H1 (cell line): ENCODE measurements around the gene MAGOH. TPM values are rescaled to one million over a fixed set of nuclear protein-coding genes. Genes with fewer than 3 reads are reported as not detected.

Experiments used
- CTCF ChIA-PET: fragments of 300-600 bp; sonication (Branson Sonifier 250); formaldehyde crosslinking; loops from one replicate; lab custom pipeline; 2021; ENCODE audit not compliant: partially characterized antibody; lab: Charles Lee
- POLR2A ChIA-PET: fragments of 300-600 bp; sonication (Branson Sonifier 250); formaldehyde crosslinking; loops from one replicate; lab custom pipeline; 2021; ENCODE audit warnings: inconsistent platforms; ENCODE audit not compliant: partially characterized antibody; lab: Charles Lee
- DNase-seq, 2 experiments: peaks; one replicate each; pipeline versions ENCODE4 v3.0.0 to v3.0.0-alpha.2; 2010 to 2022; ENCODE audit warnings: low spot score in 2 of 2, low read depth in 1 of 2, mixed read lengths in 1 of 2
- FAIRE-seq: peaks from 2 replicates; lab custom pipeline; 2011; peaks lifted over from hg19 to GRCh38; lab: Jason Lieb, UNC
- H2AFZ ChIP-seq: 2 replicates; pipeline ENCODE4 v1.8.1; 2012; ENCODE audit warnings: low read length, inconsistent platforms
- H2AK5ac ChIP-seq: 2 replicates; pipeline ENCODE4 v1.6.1; 2013; ENCODE audit warnings: low read depth, low read length
- H2BK120ac ChIP-seq: replicated peaks from 2 replicates; pipeline ENCODE3; 2013; ENCODE audit warnings: low read depth, low read length, inconsistent platforms
- H2BK12ac ChIP-seq: 2 replicates; pipeline ENCODE4 v1.6.1; 2013; ENCODE audit warnings: low read depth, low read length
- H2BK15ac ChIP-seq: 2 replicates; pipeline ENCODE4 v1.6.1; 2013; ENCODE audit warnings: low read length
- H2BK20ac ChIP-seq: 2 replicates; pipeline ENCODE4 v1.6.1; 2013; ENCODE audit warnings: low read length
- H2BK5ac ChIP-seq: 2 replicates; pipeline ENCODE4 v1.6.1; 2013; ENCODE audit warnings: low read depth, low read length
- H3K14ac ChIP-seq: 2 replicates; pipeline ENCODE4 v1.6.1; 2013; ENCODE audit warnings: inconsistent platforms; ENCODE audit not compliant: insufficient read length
- H3K18ac ChIP-seq: 2 replicates; pipeline ENCODE4 v1.6.1; 2013; ENCODE audit warnings: low read length; ENCODE audit errors: extremely low read depth
- H3K23ac ChIP-seq: 2 replicates; pipeline ENCODE4 v1.6.1; 2013; ENCODE audit warnings: inconsistent platforms; ENCODE audit not compliant: insufficient read length
- H3K23me2 ChIP-seq: 2 replicates; pipeline ENCODE4 v1.6.1; 2013; ENCODE audit warnings: low read depth, low read length
- H3K27ac ChIP-seq: 2 replicates; pipeline ENCODE4 v1.6.1; 2011; ENCODE audit warnings: low read depth, low read length, inconsistent platforms
- H3K27me3 ChIP-seq, 4 experiments: replicated peaks in 1 of 4; 1 replicate in 1 of 4; 2 replicates in 3 of 4; pipeline versions ENCODE4 v1.6.1 to v1.8.1; 2011 to 2013; ENCODE audit warnings: low read length in 3 of 4, mild to moderate bottlenecking in 3 of 4, inconsistent platforms in 2 of 4, mixed read lengths in 2 of 4, moderate library complexity in 1 of 4; ENCODE audit not compliant: control insufficient read depth in 3 of 4, insufficient read depth in 3 of 4; ENCODE audit errors: extremely low read depth in 1 of 4
- H3K36me3 ChIP-seq, 4 experiments: 2 replicates each; pipeline versions ENCODE4 v1.6.1 to v1.8.1; 2011 to 2013; ENCODE audit warnings: mild to moderate bottlenecking in 4 of 4, low read length in 3 of 4, moderate library complexity in 2 of 4, control low read depth in 1 of 4, inconsistent platforms in 1 of 4; ENCODE audit not compliant: insufficient read depth in 4 of 4, control insufficient read depth in 2 of 4
- H3K4ac ChIP-seq: replicated peaks from 2 replicates; pipeline ENCODE3; 2013; ENCODE audit warnings: low read length, low read depth, mixed read lengths, inconsistent platforms; ENCODE audit not compliant: insufficient read length
- H3K4me1 ChIP-seq, 4 experiments: replicated peaks in 1 of 4; 1 replicate in 1 of 4; 2 replicates in 3 of 4; pipeline versions ENCODE4 v1.6.1 to v1.8.1; 2011 to 2013; ENCODE audit warnings: low read length in 3 of 4, inconsistent platforms in 2 of 4, mixed read lengths in 1 of 4; ENCODE audit not compliant: insufficient read depth in 4 of 4, control insufficient read depth in 3 of 4
- H3K4me2 ChIP-seq, 2 experiments: 2 replicates each; pipeline versions ENCODE4 v1.6.1 to v1.8.1; 2011 to 2013; ENCODE audit warnings: low read depth in 2 of 2, low read length in 2 of 2, control low read depth in 1 of 2, inconsistent platforms in 1 of 2, mild to moderate bottlenecking in 1 of 2; ENCODE audit not compliant: insufficient read depth in 1 of 2
- H3K4me3 ChIP-seq, 4 experiments: fragments of 200-600, 300-600 bp in 1 of 4; sonication (generic), shearing (Covaris generic), sonication (Bioruptor Twin) in 1 of 4; 2 replicates each; pipeline versions ENCODE4 v1.5.1 to v1.8.1; 2011 to 2016; ENCODE audit warnings: low read length in 4 of 4, low read depth in 3 of 4, control low read depth in 2 of 4, inconsistent platforms in 2 of 4, mild to moderate bottlenecking in 2 of 4, mixed read lengths in 1 of 4, moderate library complexity in 1 of 4; ENCODE audit not compliant: insufficient read depth in 2 of 4; ENCODE audit errors: extremely low read depth in 1 of 4
- H3K56ac ChIP-seq: replicated peaks from 2 replicates; pipeline ENCODE3; 2013; ENCODE audit warnings: low read depth, mild to moderate bottlenecking, mixed read lengths, low read length, inconsistent platforms; ENCODE audit not compliant: insufficient read length
- H3K79me1 ChIP-seq: 2 replicates; pipeline ENCODE4 v1.6.1; 2013; ENCODE audit warnings: low read depth, low read length, control low read depth
- H3K79me2 ChIP-seq, 2 experiments: 2 replicates each; pipeline versions ENCODE4 v1.6.1 to v1.8.1; 2012 to 2013; ENCODE audit warnings: low read length in 2 of 2, mild to moderate bottlenecking in 2 of 2, inconsistent platforms in 1 of 2; ENCODE audit not compliant: insufficient read depth in 2 of 2, control insufficient read depth in 1 of 2
- H3K9ac ChIP-seq, 4 experiments: replicated peaks in 1 of 4; 1 replicate in 1 of 4; 2 replicates in 3 of 4; pipeline versions ENCODE4 v1.6.1 to v1.8.1; 2011 to 2013; ENCODE audit warnings: low read depth in 3 of 4, low read length in 3 of 4, control low read depth in 2 of 4, mild to moderate bottlenecking in 2 of 4, moderate library complexity in 2 of 4, inconsistent platforms in 1 of 4; ENCODE audit errors: extremely low read depth in 1 of 4
- H3K9me3 ChIP-seq, 2 experiments: 2 replicates each; pipeline versions ENCODE4 v1.6.1 to v1.8.1; 2012 to 2013; ENCODE audit warnings: mild to moderate bottlenecking in 2 of 2, moderate library complexity in 2 of 2, control low read depth in 1 of 2, inconsistent platforms in 1 of 2, low read depth in 1 of 2, low read length in 1 of 2, mixed read lengths in 1 of 2; ENCODE audit not compliant: insufficient read depth in 2 of 2
- H4K20me1 ChIP-seq, 2 experiments: replicated peaks in 1 of 2; 2 replicates each; pipeline versions ENCODE3 to v1.8.1; 2011 to 2013; ENCODE audit warnings: inconsistent platforms in 2 of 2, low read length in 2 of 2, mild to moderate bottlenecking in 1 of 2; ENCODE audit not compliant: insufficient read depth in 2 of 2, control insufficient read depth in 1 of 2
- H4K5ac ChIP-seq: 2 replicates; pipeline ENCODE4 v1.6.1; 2013; ENCODE audit warnings: low read length, low read depth, mixed read lengths, inconsistent platforms; ENCODE audit not compliant: insufficient read length
- H4K8ac ChIP-seq: 2 replicates; pipeline ENCODE4 v1.8.0; 2013; ENCODE audit warnings: mild to moderate bottlenecking, moderate library complexity, low read length, inconsistent platforms; ENCODE audit not compliant: insufficient read depth; ENCODE audit errors: extremely low read depth
- H4K91ac ChIP-seq: replicated peaks from 2 replicates; pipeline ENCODE3; 2013; ENCODE audit warnings: low read length, mixed read lengths, inconsistent platforms; ENCODE audit not compliant: insufficient read length
- GTF2F1 ChIP-seq: IDR thresholded peaks from 2 replicates; pipeline ENCODE4 v1.6.1; 2012; ENCODE audit warnings: low read depth, low read length, improper control_type of control experiment, borderline replicate concordance
- KDM4A ChIP-seq: IDR thresholded peaks from one replicate; pipeline ENCODE4 v1.7.1; 2012; ENCODE audit warnings: low read depth, mild to moderate bottlenecking, moderate library complexity, low read length, inconsistent platforms; ENCODE audit not compliant: severe bottlenecking
- WGBS, 2 experiments: shearing (Covaris generic) in 1 of 2; methylation state at CpG; one replicate each; pipeline versions ENCODE4 v1.1.6 to v1.1.7; 2013 to 2015; ENCODE audit warnings: low lambda C conversion rate in 2 of 2, mixed read lengths in 2 of 2, inconsistent platforms in 1 of 2, low coverage in 1 of 2, missing lambda C conversion rate in 1 of 2; ENCODE audit not compliant: insufficient replicate concordance in 2 of 2, insufficient coverage in 1 of 2, insufficient read length in 1 of 2; ENCODE audit errors: extremely low coverage in 1 of 2, missing lambda C conversion rate in 1 of 2; 5-methylcytosine and 5-hydroxymethylcytosine counted together
- polyA plus RNA-seq, 7 experiments: library from polyadenylated mRNA; depleted of rRNA in 3 of 7; stranded (reverse) in 5 of 7; unstranded in 2 of 7; fragments of >200 nt in 5 of 7; fragments of 200-250 nt in 2 of 7; gene quantifications; 1 replicate in 5 of 7; 2 replicates in 1 of 7; 4 replicates in 1 of 7; pipeline versions ENCODE4 v1.2.1 to v1.2.3, GENCODE V29; 2011 to 2013; ENCODE audit warnings: missing spikeins in 2 of 7, mixed read lengths in 2 of 7
- total RNA-seq: library from RNA; stranded (reverse); fragmentation: NEBNext Ultra II Directional; extraction: Animal tissue kit (Norgen Biotek cat#: 25700); gene quantifications from 2 replicates; pipeline ENCODE4 v1.2.1, GENCODE V29; 2021

Gene MAGOH
- total and polyA plus RNA-seq, 2 of the 8 experiments (the other 6 are each of a cell fraction or from before 2014, with no cell fraction given) = 46.9 to 74.3 TPM

DNA sequence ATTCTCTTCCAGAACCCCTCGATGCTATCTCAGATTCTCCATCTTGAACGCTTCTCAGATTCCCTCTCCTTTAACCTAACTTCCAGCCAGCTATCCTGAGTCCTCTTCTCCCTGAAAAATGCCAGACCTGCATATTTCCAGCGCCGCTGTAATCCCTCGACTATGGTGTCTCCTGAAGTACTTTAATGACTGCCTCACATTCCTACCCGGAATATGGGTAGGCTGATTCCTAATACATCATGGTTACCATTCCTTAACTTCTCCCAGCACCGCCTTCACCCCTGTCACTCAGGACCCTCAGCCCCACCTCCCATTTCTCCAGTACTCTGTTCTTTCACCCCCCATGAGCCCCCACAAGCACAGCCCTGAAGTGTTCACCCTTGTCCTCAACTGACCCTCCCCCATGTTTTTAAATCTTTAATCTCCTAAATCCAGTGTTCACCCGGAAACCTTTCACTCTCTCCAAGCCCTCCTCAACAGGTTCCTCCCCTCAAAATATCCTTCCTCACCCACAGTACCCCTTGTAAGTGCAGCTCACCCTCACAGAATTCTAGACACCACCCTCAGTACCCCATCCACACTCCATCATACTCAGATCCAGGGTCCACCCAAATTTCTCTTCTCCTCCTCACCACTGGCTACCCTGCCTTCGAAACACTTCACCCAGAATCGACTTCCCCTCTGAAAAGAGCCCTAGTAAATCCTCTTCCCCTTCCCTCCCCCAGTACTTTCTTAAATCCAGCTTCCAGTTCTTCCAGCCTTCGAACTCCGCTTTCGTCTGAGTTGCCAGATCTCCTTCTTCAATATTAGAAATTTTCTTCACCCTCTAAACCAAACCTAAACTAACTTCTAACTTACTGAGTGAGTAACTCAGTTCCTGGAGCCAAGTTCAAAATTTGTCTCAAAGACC, 40.8 kb downstream of the MAGOH start:
- H2AFZ ChIP-seq = no peak overlapping the region
- H4K91ac ChIP-seq = no peak overlapping the region
- peaks cover 2 to 6% (median 4%) of the 10 kb centered on the region in 4 experiments; a peak in 4 of 7 replicates for H3K4me1 ChIP-seq
- peak overlapping the region; percentile 61; the same call in 1 of the 2 replicates for H3K27ac ChIP-seq
- ChIA-PET POLR2A (interaction anchor here (0.5 to 2.0 kb wide), 6 partner anchors 10 to 800 kb away, joined by 3 to 6 read pairs (median 3); no protein-coding TSS in a partner anchor), CTCF (interaction anchor here (0.6 to 5.7 kb wide), 3 partner anchors 12 to 56 kb away, joined by 3 to 42 read pairs (median 4); no protein-coding TSS in a partner anchor)
- no peak for DNase-seq
- H2BK12ac ChIP-seq = no peak overlapping the region
- peaks cover 0 to 8% of the 10 kb centered on the region in 2 experiments; a peak in 1 of 4 replicates for H3K79me2 ChIP-seq
- H4K5ac ChIP-seq = peak overlapping the region; percentile 6
- H3K4me3 ChIP-seq = peak overlapping the region; percentile 73 to 93 (median 88)
- no peak overlapping the region for H3K23ac ChIP-seq
- peaks cover 5% of the 10 kb centered on the region for H3K23me2 ChIP-seq
- no peak for FAIRE-seq
- no peak overlapping the region for H2AK5ac ChIP-seq
- no peaks in the 10 kb centered on the region for H3K9me3 ChIP-seq
- no peak overlapping the region for H3K18ac ChIP-seq
- H4K20me1 ChIP-seq = no peaks in the 10 kb centered on the region
- no peak overlapping the region for H3K14ac ChIP-seq
- peak overlapping the region; percentile 75 to 93 for H3K4me2 ChIP-seq
- H4K8ac ChIP-seq = no peak overlapping the region; the same call in 1 of the 2 replicates
- peak overlapping the region; percentile 65 to 80 (median 75) for H3K9ac ChIP-seq
- H2BK20ac ChIP-seq = no peak overlapping the region
- 44% methylated on average over 13 of the region's 13 CpGs; no CpG with 5 or more reads in 1 of the 2 experiments for WGBS, 2 experiments
- no peak overlapping the region for H2BK15ac ChIP-seq
- TF ChIP-seq KDM4A = peak; percentile 22
- TF ChIP-seq GTF2F1 = no peak
- TF ChIP-seq, all 59 proteins: peak for 1
- Histone ChIP-seq H3K4ac (no peak overlapping the region), H3K27me3 (peaks cover 0 to 4% (median 1%) of the 10 kb centered on the region in 4 experiments; a peak in 4 of 7 replicates), H2BK120ac (no peak overlapping the region), H3K56ac (no peak overlapping the region), H3K79me1 (no peaks in the 10 kb centered on the region; the same call in none of the 2 replicates), H3K36me3 (peaks cover 0 to 14% (median 7%) of the 10 kb centered on the region in 4 experiments; a peak in 5 of 8 replicates), H2BK5ac (0 out of 2 replicates have a peak overlapping the region, but pooled peaks have one; percentile 77)
